ENCODE data around the gene MEGF8.
A peak's percentile ranks its signal among the peaks of the same experiment; 100 is the strongest.

The MEGF8 gene

GRCh38 chr19:42392165-42392564, 66.7 kb downstream of the MEGF8 start:
- DNase-seq, result no peak

GRCh38 chr19:42394751-42395150, 69.3 kb downstream of the MEGF8 start:
- no peak for DNase-seq

- DNase-seq, result peak; percentile 97
Observed at GRCh38 chr19:42396381-42397262, 71.2 kb downstream of the MEGF8 start.

GRCh38 chr19:42397263-42398166, 72.1 kb downstream of the MEGF8 start:
- no peak for DNase-seq

GRCh38 chr19:42400404-42400803, 75.0 kb downstream of the MEGF8 start:
- no peak for DNase-seq

- DNase-seq, result peak; percentile 67
Observed at GRCh38 chr19:42401365-42402303, 76.2 kb downstream of the MEGF8 start.

GRCh38 chr19:42402376-42403116, 77.1 kb downstream of the MEGF8 start:
- no peak for DNase-seq

- no peak for DNase-seq
Observed at GRCh38 chr19:42403586-42403985, 78.2 kb downstream of the MEGF8 start.

- DNase-seq, result no peak
Observed at GRCh38 chr19:42406111-42406510, 80.7 kb downstream of the MEGF8 start.

- DNase-seq, result no peak
Observed at GRCh38 chr19:42407085-42407815, 81.8 kb downstream of the MEGF8 start.

GRCh38 chr19:42407816-42408175, 82.4 kb downstream of the MEGF8 start:
- no peak for DNase-seq

GRCh38 chr19:42409477-42409876, 84.0 kb downstream of the MEGF8 start:
- DNase-seq, result no peak

GRCh38 chr19:42410371-42410770, 84.9 kb downstream of the MEGF8 start:
- no peak for DNase-seq

- DNase-seq, result no peak
Observed at GRCh38 chr19:42411581-42412178, 86.2 kb downstream of the MEGF8 start.

GRCh38 chr19:42412227-42412626, 86.8 kb downstream of the MEGF8 start:
- DNase-seq, result no peak

GRCh38 chr19:42412661-42413076, 87.2 kb downstream of the MEGF8 start:
- DNase-seq, result no peak

- DNase-seq, result no peak
Observed at GRCh38 chr19:42419309-42419708, 93.9 kb downstream of the MEGF8 start.

GRCh38 chr19:42420055-42420544, 94.7 kb downstream of the MEGF8 start:
- DNase-seq, result peak; percentile 84

GRCh38 chr19:42421101-42421500, 95.7 kb downstream of the MEGF8 start:
- DNase-seq, result no peak

GRCh38 chr19:42421591-42422031, 96.2 kb downstream of the MEGF8 start:
- DNase-seq, result no peak
